Measurements from ENCODE around the gene LTB.

GRCh38 chr6:31576897-31577578 lies 5.2 kb downstream of the LTB start:
- TF ChIP-seq CTCF (IDR thresholded peaks at IDR 0.05) (no peak), TAF1 (IDR thresholded peaks at IDR 0.05; ENCODE audit: borderline replicate concordance, low read depth, low read length) (no peak), ZBTB33 (IDR thresholded peaks at IDR 0.05; ENCODE audit: borderline replicate concordance, low read depth) (no peak), POLR2AphosphoS5 (IDR thresholded peaks at IDR 0.05; ENCODE audit: low read depth, low read length) (no peak), EZH2phosphoT487 (IDR thresholded peaks at IDR 0.05; ENCODE audit: borderline replicate concordance, low read depth) (no peak), RCOR1 (IDR thresholded peaks at IDR 0.05; ENCODE audit: low read length) (no peak), EP300 (IDR thresholded peaks at IDR 0.05; ENCODE audit: borderline replicate concordance in 1 of 2, low read depth in 1 of 2, low read length in 1 of 2) (no peak), GABPA (IDR thresholded peaks at IDR 0.05; ENCODE audit: low read depth) (no peak), USF2 (IDR thresholded peaks at IDR 0.05; ENCODE audit: borderline replicate concordance, low read depth, low read length) (no peak), TEAD4 (IDR thresholded peaks at IDR 0.05; ENCODE audit: borderline replicate concordance, insufficient read depth) (no peak), YY1 (IDR thresholded peaks at IDR 0.05; ENCODE audit: low read depth) (no peak), ELF1 (IDR thresholded peaks at IDR 0.05) (no peak), MEF2A (IDR thresholded peaks at IDR 0.05; ENCODE audit: borderline replicate concordance, low read depth) (no peak)
- TF ChIP-seq, protein P1, sequence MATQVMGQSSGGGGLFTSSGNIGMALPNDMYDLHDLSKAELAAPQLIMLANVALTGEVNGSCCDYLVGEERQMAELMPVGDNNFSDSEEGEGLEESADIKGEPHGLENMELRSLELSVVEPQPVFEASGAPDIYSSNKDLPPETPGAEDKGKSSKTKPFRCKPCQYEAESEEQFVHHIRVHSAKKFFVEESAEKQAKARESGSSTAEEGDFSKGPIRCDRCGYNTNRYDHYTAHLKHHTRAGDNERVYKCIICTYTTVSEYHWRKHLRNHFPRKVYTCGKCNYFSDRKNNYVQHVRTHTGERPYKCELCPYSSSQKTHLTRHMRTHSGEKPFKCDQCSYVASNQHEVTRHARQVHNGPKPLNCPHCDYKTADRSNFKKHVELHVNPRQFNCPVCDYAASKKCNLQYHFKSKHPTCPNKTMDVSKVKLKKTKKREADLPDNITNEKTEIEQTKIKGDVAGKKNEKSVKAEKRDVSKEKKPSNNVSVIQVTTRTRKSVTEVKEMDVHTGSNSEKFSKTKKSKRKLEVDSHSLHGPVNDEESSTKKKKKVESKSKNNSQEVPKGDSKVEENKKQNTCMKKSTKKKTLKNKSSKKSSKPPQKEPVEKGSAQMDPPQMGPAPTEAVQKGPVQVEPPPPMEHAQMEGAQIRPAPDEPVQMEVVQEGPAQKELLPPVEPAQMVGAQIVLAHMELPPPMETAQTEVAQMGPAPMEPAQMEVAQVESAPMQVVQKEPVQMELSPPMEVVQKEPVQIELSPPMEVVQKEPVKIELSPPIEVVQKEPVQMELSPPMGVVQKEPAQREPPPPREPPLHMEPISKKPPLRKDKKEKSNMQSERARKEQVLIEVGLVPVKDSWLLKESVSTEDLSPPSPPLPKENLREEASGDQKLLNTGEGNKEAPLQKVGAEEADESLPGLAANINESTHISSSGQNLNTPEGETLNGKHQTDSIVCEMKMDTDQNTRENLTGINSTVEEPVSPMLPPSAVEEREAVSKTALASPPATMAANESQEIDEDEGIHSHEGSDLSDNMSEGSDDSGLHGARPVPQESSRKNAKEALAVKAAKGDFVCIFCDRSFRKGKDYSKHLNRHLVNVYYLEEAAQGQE (IDR thresholded peaks at IDR 0.05; ENCODE audit: low read depth, low read length): no peak
